Fibroblast of mammary gland (primary cell): Measurements from ENCODE around the gene LDHA.

Experiments
- DNase-seq: peaks from one replicate; pipeline ENCODE4 v3.0.0-alpha.2; 2010; ENCODE audit warnings: low read depth
- H3K4me3 ChIP-seq: 2 replicates; pipeline ENCODE4 v1.5.1; 2011; ENCODE audit warnings: low read depth, mild to moderate bottlenecking, low read length, moderate library complexity; ENCODE audit not compliant: control insufficient read depth
- CTCF ChIP-seq: conservative IDR thresholded peaks from 2 replicates; pipeline ENCODE4 v1.5.1; 2011; ENCODE audit warnings: low read depth, low read length, inconsistent platforms; ENCODE audit not compliant: control insufficient read depth, insufficient read depth

Gene LDHA

GRCh38 chr11:18394275-18394927 is at the start of gene LDHA:
Gene LDHA, plus strand, starts transcription at chr11:18394563. Its CDS starts 2,280 bp downstream, at chr11:18396843.
- DNase-seq: peak; percentile 95
- peak within 1 kb of the TSS; percentile 85 for H3K4me3 ChIP-seq
- no peak for TF ChIP-seq CTCF

- TF ChIP-seq CTCF: no peak
- H3K4me3 ChIP-seq: no peak overlapping the region
- DNase-seq: peak; percentile 81
Observed at GRCh38 chr11:18347471-18348125, 46.8 kb upstream of the LDHA start.

GRCh38 chr11:18352581-18352980 is 41.8 kb upstream of the LDHA start:
- DNase-seq: peak; percentile 33
- H3K4me3 ChIP-seq: no peak overlapping the region
- no peak for TF ChIP-seq CTCF

- DNase-seq: no peak
- TF ChIP-seq CTCF: no peak
- H3K4me3 ChIP-seq: no peak overlapping the region
Observed at GRCh38 chr11:18358646-18359045, 35.7 kb upstream of the LDHA start.

GRCh38 chr11:18361154-18361553 is 33.2 kb upstream of the LDHA start:
- no peak for TF ChIP-seq CTCF

GRCh38 chr11:18364495-18365073 is 29.8 kb upstream of the LDHA start:
- DNase-seq: no peak
- no peak for TF ChIP-seq CTCF
- H3K4me3 ChIP-seq: no peak overlapping the region

More at GRCh38 chr11:18361154-18361553, 33.2 kb upstream of the LDHA start:
- H3K4me3 ChIP-seq: no peak overlapping the region
- DNase-seq: no peak
